Astrocyte (in vitro differentiated cells and primary cell): ENCODE data around the gene CABLES2.

Source experiments
- EZH2 ChIP-seq: IDR thresholded peaks from 2 replicates; pipeline ENCODE4 v1.6.1; 2012; ENCODE audit warnings: mild to moderate bottlenecking, low read length, inconsistent platforms; ENCODE audit not compliant: insufficient read depth
- TF ChIP-seq, protein P1 (sequence below): IDR thresholded peaks from 2 replicates; pipeline ENCODE4 v1.5.1; 2011; ENCODE audit warnings: low read depth, mild to moderate bottlenecking, inconsistent platforms, low read length, moderate library complexity; ENCODE audit not compliant: insufficient read depth

DNA sequence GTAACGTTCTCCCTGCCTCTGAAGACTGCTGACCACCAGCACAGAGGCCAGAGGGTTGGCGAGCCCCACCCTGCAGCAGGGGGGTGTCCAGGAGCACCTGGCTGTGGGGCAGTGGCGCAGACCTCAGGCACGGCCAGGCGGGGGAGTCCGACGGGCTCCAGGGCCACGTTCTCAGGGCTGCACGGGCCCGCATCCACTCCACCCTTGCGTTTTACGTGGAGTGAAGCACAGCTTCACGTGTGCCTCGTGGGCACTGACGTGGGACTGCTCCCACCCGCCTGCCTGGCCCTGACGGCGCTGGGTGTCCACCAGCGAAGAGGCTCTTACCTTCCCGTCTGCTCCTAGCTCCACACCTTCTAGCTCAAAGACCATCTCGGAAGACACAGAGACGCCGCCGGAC, 13.3 kb downstream of the CABLES2 start:
- TF ChIP-seq, protein P1, sequence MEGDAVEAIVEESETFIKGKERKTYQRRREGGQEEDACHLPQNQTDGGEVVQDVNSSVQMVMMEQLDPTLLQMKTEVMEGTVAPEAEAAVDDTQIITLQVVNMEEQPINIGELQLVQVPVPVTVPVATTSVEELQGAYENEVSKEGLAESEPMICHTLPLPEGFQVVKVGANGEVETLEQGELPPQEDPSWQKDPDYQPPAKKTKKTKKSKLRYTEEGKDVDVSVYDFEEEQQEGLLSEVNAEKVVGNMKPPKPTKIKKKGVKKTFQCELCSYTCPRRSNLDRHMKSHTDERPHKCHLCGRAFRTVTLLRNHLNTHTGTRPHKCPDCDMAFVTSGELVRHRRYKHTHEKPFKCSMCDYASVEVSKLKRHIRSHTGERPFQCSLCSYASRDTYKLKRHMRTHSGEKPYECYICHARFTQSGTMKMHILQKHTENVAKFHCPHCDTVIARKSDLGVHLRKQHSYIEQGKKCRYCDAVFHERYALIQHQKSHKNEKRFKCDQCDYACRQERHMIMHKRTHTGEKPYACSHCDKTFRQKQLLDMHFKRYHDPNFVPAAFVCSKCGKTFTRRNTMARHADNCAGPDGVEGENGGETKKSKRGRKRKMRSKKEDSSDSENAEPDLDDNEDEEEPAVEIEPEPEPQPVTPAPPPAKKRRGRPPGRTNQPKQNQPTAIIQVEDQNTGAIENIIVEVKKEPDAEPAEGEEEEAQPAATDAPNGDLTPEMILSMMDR: no peak
- no peak for TF ChIP-seq EZH2
